K562 (cell line): ENCODE data around the gene TRAF3IP3.

Experiments
- BCLAF1 ChIP-seq, 2 experiments: fragments of 450-650 bp in 1 of 2; IDR thresholded peaks; 2 replicates each; pipeline ENCODE4 v1.6.1; 2011 to 2017; ENCODE audit warnings: low read depth in 2 of 2, antibody characterized with exemption in 1 of 2, borderline replicate concordance in 1 of 2, low read length in 1 of 2, mild to moderate bottlenecking in 1 of 2, mixed read lengths in 1 of 2; ENCODE audit not compliant: control insufficient read depth in 1 of 2
- CTCF ChIP-seq, 3 experiments: IDR thresholded peaks in 2 of 3; conservative IDR thresholded peaks in 1 of 3; 2 replicates each; pipeline ENCODE4 v1.5.1; 2011 to 2012; ENCODE audit warnings: low read length in 3 of 3, mild to moderate bottlenecking in 3 of 3, control low read depth in 2 of 3, improper control_type of control experiment in 1 of 3, inconsistent platforms in 1 of 3, low read depth in 1 of 3, mixed read lengths in 1 of 3, moderate library complexity in 1 of 3; ENCODE audit not compliant: insufficient read depth in 2 of 3
- EGR1 ChIP-seq: fragments of 450-650 bp; conservative IDR thresholded peaks from 2 replicates; pipeline ENCODE4 v1.6.1; 2017; ENCODE audit warnings: mild to moderate bottlenecking
- ERF ChIP-seq: fragments of 450-650 bp; formaldehyde crosslinking; IDR thresholded peaks from 2 replicates; pipeline ENCODE4 v1.4.0; 2020; ENCODE audit warnings: mild to moderate bottlenecking, mixed read lengths
- EZH2 ChIP-seq: IDR thresholded peaks from 2 replicates; pipeline ENCODE4 v1.6.1; 2012; ENCODE audit warnings: low read depth, mild to moderate bottlenecking, inconsistent platforms, low read length, borderline replicate concordance
- STAT6 ChIP-seq: sonication (generic); formaldehyde crosslinking; IDR thresholded peaks from 2 replicates; pipeline ENCODE4 v1.8.1; 2023; ENCODE audit warnings: mild to moderate bottlenecking, missing genetic modification reagents
- VEZF1 ChIP-seq: fragments of 200-800 bp; sonication (Bioruptor generic); IDR thresholded peaks from 2 replicates; pipeline ENCODE4 v1.6.1; 2017; ENCODE audit warnings: missing genetic modification characterization, missing compliant biosample characterization

- TF ChIP-seq VEZF1 (CRISPR knock-in tag), result no peak
- TF ChIP-seq BCLAF1 (IDR thresholded peaks at IDR 0.05; ENCODE audit: borderline replicate concordance in 1 of 2, control insufficient read depth in 1 of 2, low read depth in 2 of 2, low read length in 1 of 2), result no peak
- TF ChIP-seq EZH2, result no peak
- no peak for TF ChIP-seq ERF (CRISPR knock-in tag)
- TF ChIP-seq STAT6 (CRISPR knock-in tag), result no peak
- no peak for TF ChIP-seq EGR1
- no peak for TF ChIP-seq CTCF (IDR thresholded peaks at IDR 0.05 in 2 of 3, conservative IDR thresholded peaks at IDR 0.05 in 1 of 3; ENCODE audit: insufficient read depth in 2 of 3, low read depth in 1 of 3, low read length in 3 of 3)
Measured at GRCh38 chr1:209761011-209761635, 5.3 kb downstream of the TRAF3IP3 start.
